Measurements from ENCODE around the gene TEX2.

Gene TEX2

DNA sequence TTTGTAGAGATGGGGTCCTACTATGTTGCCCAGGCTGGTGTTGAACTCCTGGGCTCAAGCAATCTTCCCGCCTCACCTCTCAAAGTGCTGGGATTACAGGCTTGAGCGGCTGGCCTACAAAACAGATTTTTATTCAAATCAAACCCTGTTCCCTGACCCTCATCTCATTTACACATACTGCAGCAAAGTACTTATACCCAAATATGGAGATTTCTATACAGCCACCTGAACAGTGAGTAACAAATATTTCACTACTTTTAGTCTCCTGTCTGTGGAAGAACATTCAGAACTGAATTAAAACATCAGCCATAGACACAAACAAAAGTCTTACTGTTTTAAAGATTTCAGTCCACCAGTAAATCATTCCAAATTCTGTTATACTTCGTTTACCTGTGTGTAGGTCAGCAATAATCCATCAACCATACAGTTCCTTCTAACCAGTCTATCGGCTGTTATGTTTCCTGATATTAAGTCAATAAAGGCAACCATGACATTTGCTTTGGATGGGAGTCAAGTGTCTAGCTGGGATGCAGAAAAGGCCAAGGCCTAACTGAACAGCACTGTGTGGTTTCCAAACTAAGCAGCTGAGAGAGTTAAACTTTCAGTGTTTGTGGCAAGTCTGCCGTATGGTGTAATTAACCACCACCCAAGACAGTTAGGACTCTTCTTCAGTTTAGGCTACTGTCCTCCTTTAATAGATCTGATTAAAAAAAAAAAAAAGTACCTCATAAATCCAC is 155.4 kb downstream of the TEX2 start:
- DNase-seq, result no peak

DNA sequence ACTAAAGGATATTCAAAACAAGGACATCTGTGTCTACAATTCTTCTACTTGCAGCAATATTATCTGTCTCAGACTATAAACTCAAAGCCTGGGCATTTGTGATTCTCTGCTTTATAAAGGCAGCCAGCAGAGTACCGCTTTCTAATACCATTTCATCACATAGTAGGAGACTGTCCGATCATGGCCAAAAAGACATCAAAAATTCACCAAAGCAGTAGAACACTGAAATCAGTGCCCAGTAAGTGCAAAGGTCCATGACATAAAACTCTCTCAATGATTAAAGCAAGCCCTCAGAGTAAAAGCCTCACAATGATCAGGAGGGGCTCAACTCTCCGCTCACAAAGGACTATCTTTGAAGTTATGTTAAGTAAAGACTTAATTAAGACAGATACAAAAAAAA is 156.1 kb downstream of the TEX2 start:
- no peak for DNase-seq

DNA sequence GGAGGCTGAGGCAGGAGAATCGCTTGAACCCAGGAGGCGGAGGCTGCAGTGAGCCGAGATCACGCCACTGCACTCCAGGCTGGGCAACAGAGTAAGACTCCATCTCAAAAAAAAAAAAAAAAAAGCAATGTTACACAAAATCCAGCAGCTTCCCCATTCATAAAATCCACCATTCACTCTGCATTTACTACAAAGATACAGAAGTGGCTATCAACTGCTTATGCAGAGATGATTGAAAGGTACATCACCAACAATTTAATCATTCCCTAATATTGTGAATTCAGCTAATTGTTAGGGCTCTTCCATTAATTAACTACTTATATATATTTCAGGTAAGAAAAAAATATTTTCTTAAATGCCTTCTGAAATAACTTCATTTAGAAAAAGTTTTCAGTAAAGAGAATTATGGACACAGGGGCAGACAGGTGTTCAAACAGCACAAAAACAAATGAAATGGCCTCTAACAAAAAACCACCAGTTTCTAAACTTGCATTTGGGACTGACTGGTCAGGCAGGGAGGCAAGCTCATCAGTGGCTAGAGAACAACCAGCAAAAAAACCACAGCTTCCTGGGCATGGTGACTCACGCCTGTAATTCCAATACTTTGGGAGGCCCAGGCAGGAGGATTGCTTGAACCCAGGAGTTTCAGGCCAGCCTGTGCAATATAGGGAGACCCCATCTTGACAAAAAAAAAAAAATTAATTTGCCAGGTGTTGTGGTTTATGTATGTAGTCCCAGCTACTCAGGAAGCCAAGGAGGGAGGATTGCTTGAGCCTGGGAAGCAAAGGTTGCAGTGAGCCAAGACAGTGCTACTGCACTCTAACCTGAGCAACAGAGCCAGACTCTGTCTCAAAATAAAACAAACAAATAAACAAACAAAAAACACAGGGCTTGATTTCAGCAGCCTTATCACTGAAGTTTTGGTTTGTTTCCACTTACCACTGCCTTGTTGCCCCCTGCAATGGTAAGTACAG is 159.4 kb downstream of the TEX2 start:
- DNase-seq, result no peak

DNA sequence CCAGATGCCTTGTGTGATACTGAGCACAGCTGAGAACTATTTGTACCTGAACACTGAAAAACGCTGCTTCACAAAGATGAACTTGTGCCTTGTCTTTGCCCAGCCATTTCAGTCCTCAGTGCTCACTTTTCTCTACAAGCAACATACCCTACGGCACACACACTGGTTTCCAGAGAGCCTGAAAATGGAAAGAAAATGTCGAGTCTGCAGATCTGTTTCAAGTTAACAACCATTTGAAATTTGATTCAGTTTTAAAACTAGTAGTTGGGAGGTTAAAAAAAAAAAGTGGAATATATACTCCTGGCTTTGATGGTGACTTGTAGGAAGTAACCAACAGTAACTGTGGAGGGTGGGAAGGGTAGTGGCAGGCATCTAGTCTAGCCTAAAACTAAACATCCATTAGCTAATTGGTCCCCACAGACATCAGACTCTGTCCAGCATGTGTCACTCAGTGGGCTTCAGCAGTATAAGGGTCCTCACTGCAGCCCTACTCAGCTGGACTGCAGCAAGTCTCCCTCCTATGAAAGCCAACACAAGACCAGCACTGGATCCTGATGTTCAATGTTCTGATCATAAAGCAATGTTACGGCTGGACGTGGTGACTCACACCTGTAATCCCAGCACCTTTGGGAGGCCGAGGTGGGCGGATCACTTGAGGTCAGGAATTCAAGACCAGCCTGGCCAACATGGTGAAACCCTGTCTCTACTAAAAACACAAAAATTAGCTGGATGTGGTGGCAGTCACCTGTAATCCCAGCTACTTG is 160.3 kb downstream of the TEX2 start:
- no peak for DNase-seq

DNA sequence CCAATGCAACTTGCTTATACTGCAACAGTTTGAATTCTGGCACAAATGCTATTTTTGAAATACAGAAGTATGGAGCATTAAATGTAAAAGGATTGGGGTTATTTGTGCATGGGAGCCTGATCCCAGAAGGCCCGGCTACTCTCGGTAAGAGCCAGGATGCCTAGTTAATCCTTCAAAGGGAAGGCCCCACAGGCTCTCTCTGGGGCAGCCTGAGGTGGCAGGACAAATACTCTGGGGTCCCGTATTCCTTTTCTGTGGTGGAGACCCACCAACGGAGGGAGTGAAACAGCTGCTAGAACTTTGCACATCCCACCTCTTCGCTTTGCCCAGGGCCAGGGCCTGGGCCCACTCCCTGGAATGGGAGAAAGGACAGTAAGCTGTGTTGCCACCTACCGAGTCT is 163.5 kb downstream of the TEX2 start:
- no peak for DNase-seq
